ENCODE results near the gene ALDH2.
A peak's percentile ranks its signal among the peaks of the same experiment; 100 is the strongest.
"Not testable (repeated sequence)": the region's sequence is repeated elsewhere in the genome, so short reads cannot be mapped to it uniquely, and the experiment has no call there.

Gene ALDH2

DNA sequence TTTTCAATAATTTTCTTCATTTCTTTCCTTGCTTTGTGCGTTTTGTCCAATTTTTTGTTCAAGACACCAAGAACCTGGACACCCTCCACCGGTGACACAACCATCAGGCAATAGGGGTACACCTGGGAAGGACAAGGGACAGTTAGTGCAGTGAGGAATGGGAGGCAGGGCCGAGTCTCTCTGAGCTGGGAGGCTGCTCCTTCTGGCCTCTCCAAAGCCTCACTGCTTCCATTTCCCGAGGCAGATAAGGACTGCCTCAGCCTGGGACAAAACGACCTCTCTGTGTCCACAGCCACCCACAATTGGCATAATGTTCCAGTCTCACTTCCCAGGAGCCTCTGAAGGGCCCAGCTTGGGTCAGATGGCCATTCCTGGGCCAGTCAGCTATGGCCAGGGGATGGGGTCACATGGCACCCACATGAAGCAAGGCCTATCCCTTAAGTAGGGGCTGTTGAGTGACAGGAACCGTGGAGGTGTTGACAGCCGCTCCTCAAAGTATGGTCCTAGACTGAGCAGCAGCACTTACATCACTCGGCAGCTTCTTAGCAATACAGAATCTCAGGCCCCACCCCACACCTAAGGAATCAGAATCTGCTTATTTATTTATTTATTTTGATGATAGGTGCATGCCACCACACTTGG is 61.7 kb downstream of the ALDH2 start:
- DNase-seq, result no peak

DNA sequence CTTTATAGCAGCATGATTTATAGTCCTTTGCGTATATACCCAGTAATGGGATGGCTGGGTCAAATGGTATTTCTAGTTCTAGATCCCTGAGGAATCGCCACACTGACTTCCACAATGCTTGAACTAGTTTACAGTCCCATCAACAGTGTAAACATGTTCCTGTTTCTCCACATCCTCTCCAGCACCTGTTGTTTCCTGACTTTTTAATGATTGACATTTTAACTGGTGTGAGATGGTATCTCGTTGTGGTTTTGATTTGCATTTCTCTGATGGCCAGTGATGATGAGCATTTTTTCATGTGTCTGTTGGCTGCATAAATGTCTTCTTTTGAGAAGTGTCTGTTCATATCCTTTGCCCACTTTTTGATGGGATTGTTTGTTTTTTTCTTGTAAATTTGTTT is 62.9 kb downstream of the ALDH2 start:
- DNase-seq, result not testable (repeated sequence)

- not testable (repeated sequence) for DNase-seq
Measured at GRCh38 chr12:111834740-111835386, 68.1 kb downstream of the ALDH2 start.

DNA sequence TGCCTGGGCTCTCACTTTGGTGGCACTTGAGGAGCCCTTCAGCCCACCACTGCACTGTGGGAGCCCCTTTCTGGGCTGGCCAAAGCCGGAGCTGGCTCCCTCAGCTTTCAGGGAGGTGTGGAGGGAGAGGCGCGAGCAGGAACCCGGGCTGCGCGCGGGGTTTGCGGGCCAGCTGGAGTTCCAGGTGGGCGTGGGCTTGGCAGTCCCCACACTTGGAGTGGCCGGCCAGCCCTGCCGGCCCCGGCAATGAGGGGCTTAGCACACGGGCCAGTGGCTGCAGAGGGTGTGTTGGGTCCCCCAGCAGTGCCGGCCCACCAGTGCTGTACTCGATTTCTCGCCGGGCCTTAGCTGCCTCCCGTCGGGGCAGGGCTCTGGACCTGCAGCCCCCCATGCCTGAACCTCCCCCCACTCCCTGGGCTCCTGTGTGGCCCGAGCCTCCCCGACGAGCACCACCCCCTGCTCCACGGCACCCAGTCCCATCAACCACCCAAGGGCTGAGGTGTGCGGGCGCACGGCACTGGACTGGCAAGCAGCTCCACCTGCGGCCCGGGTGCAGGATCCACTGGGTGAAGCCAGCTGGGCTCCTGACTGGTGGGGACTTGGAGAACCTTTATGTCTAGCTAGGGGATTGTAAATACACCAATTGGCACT is 68.9 kb downstream of the ALDH2 start:
- DNase-seq, result not testable (repeated sequence)

GRCh38 chr12:111838353-111838752 is 71.6 kb downstream of the ALDH2 start:
- DNase-seq, result peak; percentile 42

- DNase-seq, result peak; percentile 43
Measured at GRCh38 chr12:111840807-111841206, 74.1 kb downstream of the ALDH2 start.

- DNase-seq, result no peak
Measured at GRCh38 chr12:111841236-111841749, 74.6 kb downstream of the ALDH2 start.

GRCh38 chr12:111841750-111842555 is 75.2 kb downstream of the ALDH2 start, which contains the start of gene MAPKAPK5:
TSS of gene MAPKAPK5 (plus strand) at chr12:111842228. CDS start at chr12:111842734, 506 bp downstream.
- peak; percentile 97 for DNase-seq

- DNase-seq, result peak; percentile 41
Measured at GRCh38 chr12:111842556-111843396, 76.0 kb downstream of the ALDH2 start.

- no peak for DNase-seq
Measured at GRCh38 chr12:111846016-111846415, 79.3 kb downstream of the ALDH2 start.

DNA sequence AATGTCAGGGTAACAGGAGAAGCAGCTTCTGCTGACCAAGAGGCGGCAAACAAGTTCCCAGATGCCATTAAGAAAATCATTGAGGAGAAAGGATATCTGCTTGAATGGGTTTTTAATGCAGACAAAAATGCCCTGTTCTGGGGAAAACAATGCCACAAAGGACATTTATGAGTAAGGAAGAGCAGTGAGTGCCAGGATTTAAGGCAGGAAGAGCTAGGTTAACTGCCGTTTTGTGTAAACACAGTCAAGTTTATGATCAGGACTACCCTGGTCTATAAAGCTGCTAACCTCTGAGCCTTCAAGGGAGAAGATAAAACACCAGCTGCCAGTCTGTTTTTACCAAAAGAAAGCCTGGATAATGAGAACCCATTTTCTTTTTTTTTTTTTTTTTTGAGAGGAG is 83.8 kb downstream of the ALDH2 start:
- DNase-seq, result no peak

- no peak for DNase-seq
Measured at GRCh38 chr12:111858186-111858585, 91.5 kb downstream of the ALDH2 start.

DNA sequence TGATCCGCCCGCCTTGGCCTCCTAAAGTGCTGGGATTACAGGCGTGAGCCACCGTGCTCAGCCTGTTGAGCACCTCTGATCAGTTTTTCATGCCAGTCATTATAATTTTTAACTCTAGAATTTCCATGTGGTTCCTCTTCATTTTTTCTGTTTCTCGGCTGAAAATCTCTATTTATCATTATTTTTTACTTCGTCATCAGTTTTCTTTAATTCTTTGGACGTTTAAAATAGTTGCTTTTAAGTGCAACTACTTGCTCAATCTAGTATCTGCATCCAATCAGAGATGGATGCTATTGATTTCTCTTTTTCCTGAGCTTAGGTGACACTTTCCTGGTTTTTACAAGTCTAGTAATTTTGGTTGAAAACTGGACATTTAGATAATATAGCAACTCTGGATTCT is 92.0 kb downstream of the ALDH2 start:
- DNase-seq, result no peak

DNA sequence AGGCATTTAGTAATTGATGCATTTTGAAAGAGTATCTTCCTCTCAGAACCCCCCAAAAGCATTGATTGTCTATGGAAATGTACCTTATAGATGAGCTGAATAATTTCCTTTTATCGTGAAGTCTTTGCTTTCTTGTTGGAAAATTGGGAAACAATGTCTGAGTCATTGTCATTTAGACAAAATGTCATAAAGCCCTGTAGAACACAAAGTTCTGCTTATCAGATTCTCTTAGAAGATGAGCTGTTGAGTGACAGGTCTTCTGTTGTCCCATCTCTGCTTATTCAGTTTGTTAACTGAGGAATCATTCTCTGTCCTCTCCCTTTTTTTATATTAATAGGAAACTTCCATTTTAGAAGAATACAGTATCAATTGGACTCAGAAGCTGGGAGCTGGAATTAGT is 98.2 kb downstream of the ALDH2 start:
- DNase-seq, result no peak
